ENCODE data around the gene TREM2. TPM values are rescaled to one million over a fixed set of nuclear protein-coding genes. Genes with fewer than 3 reads are reported as not detected.

Gene TREM2
- total RNA-seq, 1 experiment from 2014 or later, result not detected

DNA sequence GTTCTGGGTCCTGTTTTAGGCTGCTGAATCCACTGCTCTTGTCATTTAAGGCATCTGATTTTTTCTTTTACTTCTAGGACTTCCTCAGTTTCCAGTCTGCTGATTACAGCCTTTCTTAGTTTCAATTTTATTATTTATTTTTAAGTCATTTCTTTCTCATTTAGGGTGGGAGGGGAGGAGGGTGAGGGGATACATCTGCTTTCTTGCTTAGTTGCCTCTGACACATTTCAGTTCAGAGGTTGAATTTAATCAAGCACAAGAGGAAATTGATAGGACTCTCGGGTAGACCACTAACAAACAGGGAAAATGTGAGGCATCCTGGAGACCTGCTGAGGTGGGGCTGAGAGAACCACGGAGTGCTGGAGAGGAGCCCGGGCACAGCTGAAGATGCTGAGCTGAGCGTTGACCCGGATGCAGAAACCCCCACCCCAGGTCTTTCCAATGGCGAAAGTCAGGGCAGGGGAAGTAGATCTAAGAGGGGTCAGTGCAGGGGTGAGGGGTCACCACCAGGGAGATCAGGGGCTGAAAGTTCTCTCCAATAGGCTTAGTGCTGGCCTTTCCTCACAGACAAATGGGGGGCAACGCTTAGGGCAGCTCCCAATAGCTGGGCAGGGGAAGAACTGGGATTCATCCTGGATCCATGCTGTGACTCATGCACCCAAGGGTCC is 45.7 kb upstream of the TREM2 start:
- intact Hi-C loops (cut with micrococcal nuclease; ENCODE audit: unreplicated experiment), result no loop called here

DNA sequence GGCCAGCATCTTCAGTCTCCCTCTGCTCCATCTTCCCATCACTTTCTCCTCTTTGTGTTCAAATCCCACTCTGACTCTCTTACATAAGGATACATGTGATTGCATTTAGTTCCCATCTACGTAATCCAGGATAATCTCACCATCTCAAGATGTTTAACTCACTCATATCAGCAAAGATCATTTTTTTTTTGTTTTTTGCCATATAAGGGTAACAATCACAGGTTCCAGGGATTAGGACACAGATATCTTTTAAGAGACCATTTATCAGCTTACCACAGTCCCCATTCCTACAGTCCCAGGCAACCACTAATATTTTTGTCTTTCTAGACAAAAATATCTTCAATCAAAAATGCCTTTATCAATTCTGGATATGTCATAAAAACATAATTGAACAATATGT is 41.2 kb upstream of the TREM2 start:
- intact Hi-C loops (cut with micrococcal nuclease; ENCODE audit: unreplicated experiment), result no loop called here
- POLR2A ChIA-PET, result no interaction called here
- H3K27me3 ChIP-seq (replicated peaks; ENCODE audit: control insufficient read depth, insufficient read depth, low read length), result no peaks in the 10 kb centered on the region; the same call in 1 of the 2 replicates
- CTCF ChIA-PET, result no interaction called here
- no TSS peak for BruUV-seq (replicated peaks)
- no peak overlapping the region for H3K4me3 ChIP-seq (ENCODE audit: low read depth, low read length)
- H3K9me3 ChIP-seq, result no peaks in the 10 kb centered on the region
- no peak for DNase-seq
- H3K36me3 ChIP-seq (ENCODE audit: control insufficient read depth, insufficient read depth, low read length), result no peaks in the 10 kb centered on the region
- H3K4me1 ChIP-seq, result no peaks in the 10 kb centered on the region
- Mint-ChIP-seq H3K4me3 (ENCODE audit: unreplicated experiment) (no peak overlapping the region), H3K9me3 (ENCODE audit: unreplicated experiment) (no peaks in the 10 kb centered on the region), H3K4me1 (ENCODE audit: low read depth, unreplicated experiment) (no peaks in the 10 kb centered on the region), H3K27me3 (ENCODE audit: insufficient read depth, unreplicated experiment) (peaks cover 22% of the 10 kb centered on the region), H3K27ac (ENCODE audit: unreplicated experiment) (no peak overlapping the region), H3K36me3 (ENCODE audit: insufficient read depth, unreplicated experiment) (no peaks in the 10 kb centered on the region)
- TF ChIP-seq, protein P1, sequence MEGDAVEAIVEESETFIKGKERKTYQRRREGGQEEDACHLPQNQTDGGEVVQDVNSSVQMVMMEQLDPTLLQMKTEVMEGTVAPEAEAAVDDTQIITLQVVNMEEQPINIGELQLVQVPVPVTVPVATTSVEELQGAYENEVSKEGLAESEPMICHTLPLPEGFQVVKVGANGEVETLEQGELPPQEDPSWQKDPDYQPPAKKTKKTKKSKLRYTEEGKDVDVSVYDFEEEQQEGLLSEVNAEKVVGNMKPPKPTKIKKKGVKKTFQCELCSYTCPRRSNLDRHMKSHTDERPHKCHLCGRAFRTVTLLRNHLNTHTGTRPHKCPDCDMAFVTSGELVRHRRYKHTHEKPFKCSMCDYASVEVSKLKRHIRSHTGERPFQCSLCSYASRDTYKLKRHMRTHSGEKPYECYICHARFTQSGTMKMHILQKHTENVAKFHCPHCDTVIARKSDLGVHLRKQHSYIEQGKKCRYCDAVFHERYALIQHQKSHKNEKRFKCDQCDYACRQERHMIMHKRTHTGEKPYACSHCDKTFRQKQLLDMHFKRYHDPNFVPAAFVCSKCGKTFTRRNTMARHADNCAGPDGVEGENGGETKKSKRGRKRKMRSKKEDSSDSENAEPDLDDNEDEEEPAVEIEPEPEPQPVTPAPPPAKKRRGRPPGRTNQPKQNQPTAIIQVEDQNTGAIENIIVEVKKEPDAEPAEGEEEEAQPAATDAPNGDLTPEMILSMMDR (IDR thresholded peaks at IDR 0.05; ENCODE audit: insufficient read depth in 1 of 2, low read depth in 1 of 2, low read length in 1 of 2, severe bottlenecking in 1 of 2, unreplicated experiment in 1 of 2), result no peak

More for the DNA sequence above, 45.7 kb upstream of the TREM2 start:
- no peaks in the 10 kb centered on the region; the same call in 1 of the 2 replicates for H3K27me3 ChIP-seq (replicated peaks; ENCODE audit: control insufficient read depth, insufficient read depth, low read length)
- no TSS peak for BruUV-seq (replicated peaks)
- ChIA-PET POLR2A (no interaction called here), CTCF (no interaction called here)
- H3K27me3 Mint-ChIP-seq (ENCODE audit: insufficient read depth, unreplicated experiment), result peaks cover 18% of the 10 kb centered on the region
- H3K27ac Mint-ChIP-seq (ENCODE audit: unreplicated experiment), result no peak overlapping the region
- peaks cover 6% of the 10 kb centered on the region for H3K4me1 Mint-ChIP-seq (ENCODE audit: low read depth, unreplicated experiment)
- no peaks in the 10 kb centered on the region for H3K9me3 Mint-ChIP-seq (ENCODE audit: unreplicated experiment)
- no peaks in the 10 kb centered on the region for H3K36me3 Mint-ChIP-seq (ENCODE audit: insufficient read depth, unreplicated experiment)
- no peaks in the 10 kb centered on the region for H3K9me3 ChIP-seq
- no peak for DNase-seq
- no peaks in the 10 kb centered on the region for H3K36me3 ChIP-seq (ENCODE audit: control insufficient read depth, insufficient read depth, low read length)
- no peak overlapping the region for H3K4me3 Mint-ChIP-seq (ENCODE audit: unreplicated experiment)
- TF ChIP-seq, protein P1 (IDR thresholded peaks at IDR 0.05; ENCODE audit: insufficient read depth in 1 of 2, low read depth in 1 of 2, low read length in 1 of 2, severe bottlenecking in 1 of 2, unreplicated experiment in 1 of 2), result no peak
- H3K4me3 ChIP-seq (ENCODE audit: low read depth, low read length), result no peak overlapping the region
- no peaks in the 10 kb centered on the region for H3K4me1 ChIP-seq

DNA sequence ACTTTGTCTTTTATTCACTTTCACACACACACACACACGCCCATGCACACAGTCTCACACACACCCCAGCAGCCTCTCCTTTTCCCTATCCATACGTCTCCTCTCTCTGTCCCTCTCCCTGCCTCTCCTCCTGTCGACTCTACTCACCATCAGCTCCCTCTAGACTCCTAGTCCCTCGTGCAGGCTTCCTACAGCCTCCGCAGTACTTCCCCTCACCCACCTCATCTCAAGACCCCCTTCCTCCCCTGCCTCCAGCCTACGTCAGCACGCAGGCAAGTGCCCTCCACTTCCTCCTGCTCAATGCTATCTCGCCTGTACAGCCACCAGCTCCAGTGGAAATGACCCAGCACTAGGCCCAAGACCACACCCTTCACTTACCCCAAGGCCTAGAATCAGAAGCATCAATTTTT is 38.9 kb upstream of the TREM2 start:
- H3K4me3 Mint-ChIP-seq (ENCODE audit: unreplicated experiment), result no peak overlapping the region
- no TSS peak for BruUV-seq (replicated peaks)
- no peaks in the 10 kb centered on the region for H3K9me3 Mint-ChIP-seq (ENCODE audit: unreplicated experiment)
- no peak overlapping the region for H3K27ac Mint-ChIP-seq (ENCODE audit: unreplicated experiment)
- CTCF ChIA-PET, result no interaction called here
- no peaks in the 10 kb centered on the region for H3K4me1 Mint-ChIP-seq (ENCODE audit: low read depth, unreplicated experiment)
- TF ChIP-seq, protein P1 (IDR thresholded peaks at IDR 0.05; ENCODE audit: insufficient read depth in 1 of 2, low read depth in 1 of 2, low read length in 1 of 2, severe bottlenecking in 1 of 2, unreplicated experiment in 1 of 2), result no peak
- H3K9me3 ChIP-seq, result no peaks in the 10 kb centered on the region
- H3K36me3 Mint-ChIP-seq (ENCODE audit: insufficient read depth, unreplicated experiment), result no peaks in the 10 kb centered on the region
- DNase-seq, result no peak
- POLR2A ChIA-PET, result no interaction called here
- H3K27me3 Mint-ChIP-seq (ENCODE audit: insufficient read depth, unreplicated experiment), result peaks cover 22% of the 10 kb centered on the region
- intact Hi-C loops (cut with micrococcal nuclease; ENCODE audit: unreplicated experiment), result no loop called here
- H3K27me3 ChIP-seq (replicated peaks; ENCODE audit: control insufficient read depth, insufficient read depth, low read length), result no peaks in the 10 kb centered on the region; the same call in none of the 2 replicates
- H3K4me3 ChIP-seq (ENCODE audit: low read depth, low read length), result no peak overlapping the region
- no peaks in the 10 kb centered on the region for H3K36me3 ChIP-seq (ENCODE audit: control insufficient read depth, insufficient read depth, low read length)
- no peaks in the 10 kb centered on the region for H3K4me1 ChIP-seq
